ENCODE measurements around the gene RAD18. TPM values are rescaled to one million over a fixed set of nuclear protein-coding genes. Genes with fewer than 3 reads are reported as not detected.

RAD18 gene
- total RNA-seq, 3 donors from 2014 or later, result 8.6 to 26.3 (median 13.4) TPM

DNA sequence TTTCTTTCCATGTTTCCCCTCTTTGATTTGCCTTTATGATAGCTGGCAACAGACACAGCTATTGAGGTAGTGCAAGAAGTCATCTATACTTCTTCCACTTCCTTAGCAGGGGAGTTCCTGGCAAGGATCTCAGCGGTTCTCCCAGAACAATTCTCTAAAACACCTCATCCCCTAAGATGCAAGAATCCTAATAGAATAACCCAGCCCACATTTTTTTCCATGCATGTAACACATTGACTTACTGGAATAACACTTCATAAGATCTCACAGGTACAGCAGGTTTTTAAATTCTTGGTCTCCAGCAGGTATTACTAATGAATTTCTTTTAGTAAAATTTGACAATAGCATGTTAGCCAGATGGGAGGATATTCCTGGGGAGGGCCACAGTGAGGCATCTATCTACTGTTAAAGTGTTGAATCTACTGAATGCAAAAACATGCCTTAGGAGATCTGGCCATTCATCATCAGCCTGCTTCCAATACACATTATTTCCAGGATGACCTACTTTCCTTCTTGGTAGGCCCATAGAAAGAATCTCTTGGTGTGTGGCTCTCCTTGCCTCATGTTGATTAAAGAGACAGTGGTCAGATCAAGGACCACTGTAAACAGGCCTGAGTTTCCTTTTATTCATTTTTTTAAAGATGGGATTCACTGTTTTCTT is 78.5 kb downstream of the RAD18 start:
- no peaks in the 10 kb centered on the region for H3K9me3 ChIP-seq
- H3K27ac ChIP-seq, result no peak overlapping the region
- H3K4me1 ChIP-seq, result no peaks in the 10 kb centered on the region
- TF ChIP-seq POLR2AphosphoS5 (IDR thresholded peaks at IDR 0.05), result no peak
- TF ChIP-seq, protein P1, sequence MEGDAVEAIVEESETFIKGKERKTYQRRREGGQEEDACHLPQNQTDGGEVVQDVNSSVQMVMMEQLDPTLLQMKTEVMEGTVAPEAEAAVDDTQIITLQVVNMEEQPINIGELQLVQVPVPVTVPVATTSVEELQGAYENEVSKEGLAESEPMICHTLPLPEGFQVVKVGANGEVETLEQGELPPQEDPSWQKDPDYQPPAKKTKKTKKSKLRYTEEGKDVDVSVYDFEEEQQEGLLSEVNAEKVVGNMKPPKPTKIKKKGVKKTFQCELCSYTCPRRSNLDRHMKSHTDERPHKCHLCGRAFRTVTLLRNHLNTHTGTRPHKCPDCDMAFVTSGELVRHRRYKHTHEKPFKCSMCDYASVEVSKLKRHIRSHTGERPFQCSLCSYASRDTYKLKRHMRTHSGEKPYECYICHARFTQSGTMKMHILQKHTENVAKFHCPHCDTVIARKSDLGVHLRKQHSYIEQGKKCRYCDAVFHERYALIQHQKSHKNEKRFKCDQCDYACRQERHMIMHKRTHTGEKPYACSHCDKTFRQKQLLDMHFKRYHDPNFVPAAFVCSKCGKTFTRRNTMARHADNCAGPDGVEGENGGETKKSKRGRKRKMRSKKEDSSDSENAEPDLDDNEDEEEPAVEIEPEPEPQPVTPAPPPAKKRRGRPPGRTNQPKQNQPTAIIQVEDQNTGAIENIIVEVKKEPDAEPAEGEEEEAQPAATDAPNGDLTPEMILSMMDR (IDR thresholded peaks at IDR 0.05), result no peak
- no peak for TF ChIP-seq POLR2A (IDR thresholded peaks at IDR 0.05)
- intact Hi-C loops (cut with DNase I; ENCODE audit: low total_unique reads), result no loop called here
- H3K27me3 ChIP-seq, result no peaks in the 10 kb centered on the region
- no peak for DNase-seq (ENCODE audit: low spot score in 2 of 2)
- H3K36me3 ChIP-seq, result no peaks in the 10 kb centered on the region
- H3K4me3 ChIP-seq, result no peak overlapping the region

DNA sequence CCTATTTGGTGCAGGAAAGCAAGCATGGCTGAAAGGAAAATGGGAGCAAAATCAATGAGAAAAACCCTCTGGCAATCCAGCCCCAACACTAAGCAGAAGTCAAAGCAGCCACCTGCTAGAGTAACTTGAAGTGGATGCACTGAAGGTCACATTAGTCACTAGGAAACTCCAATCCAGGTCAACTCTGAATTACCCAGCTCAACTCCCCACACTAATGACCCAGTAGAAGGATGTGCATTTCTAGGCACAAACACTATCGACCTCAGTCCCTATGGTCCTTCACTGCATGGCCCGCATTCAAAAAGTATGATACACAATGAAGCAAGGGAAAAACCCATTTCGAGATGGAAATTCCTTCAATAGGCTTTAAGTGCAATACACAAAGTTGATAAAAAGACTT is 80.6 kb downstream of the RAD18 start:
- intact Hi-C loops (cut with DNase I; ENCODE audit: low total_unique reads), result no loop called here
- DNase-seq (ENCODE audit: low spot score in 2 of 2), result no peak
- Histone ChIP-seq H3K27ac (no peak overlapping the region), H3K4me3 (no peak overlapping the region), H3K36me3 (no peaks in the 10 kb centered on the region), H3K9me3 (no peaks in the 10 kb centered on the region), H3K4me1 (no peaks in the 10 kb centered on the region), H3K27me3 (no peaks in the 10 kb centered on the region)
- no peak for TF ChIP-seq POLR2A (IDR thresholded peaks at IDR 0.05)
- TF ChIP-seq, protein P1 (IDR thresholded peaks at IDR 0.05), result no peak
- TF ChIP-seq POLR2AphosphoS5 (IDR thresholded peaks at IDR 0.05), result no peak

DNA sequence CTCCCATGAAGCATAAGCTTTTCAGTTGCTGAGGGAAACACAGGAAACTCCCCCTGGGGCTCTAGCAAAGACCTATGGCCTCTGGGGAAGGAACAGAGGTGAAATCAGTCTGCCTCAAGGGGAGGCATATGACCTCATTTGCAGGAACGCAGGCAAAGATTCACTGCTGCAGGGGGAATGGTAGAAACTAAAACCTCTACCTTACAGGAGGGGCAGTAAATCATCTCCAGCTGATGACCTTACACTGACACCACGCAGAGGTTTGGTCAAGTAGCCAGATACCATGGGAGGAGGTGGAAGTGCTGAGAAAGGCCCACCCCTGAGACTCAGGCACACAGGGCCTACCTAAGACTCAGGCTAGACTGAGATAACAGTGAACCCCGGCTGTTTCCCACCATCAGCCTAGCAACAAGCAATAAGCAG is 81.1 kb downstream of the RAD18 start:
- H3K27me3 ChIP-seq, result no peaks in the 10 kb centered on the region
- H3K27ac ChIP-seq, result no peak overlapping the region
- H3K9me3 ChIP-seq, result no peaks in the 10 kb centered on the region
- H3K36me3 ChIP-seq, result no peaks in the 10 kb centered on the region
- no peak for DNase-seq (ENCODE audit: low spot score in 2 of 2)
- TF ChIP-seq, protein P1 (IDR thresholded peaks at IDR 0.05), result no peak
- TF ChIP-seq POLR2AphosphoS5 (IDR thresholded peaks at IDR 0.05), result no peak
- no peak for TF ChIP-seq POLR2A (IDR thresholded peaks at IDR 0.05)
- H3K4me1 ChIP-seq, result no peaks in the 10 kb centered on the region
- intact Hi-C loops (cut with DNase I; ENCODE audit: low total_unique reads), result no loop called here
- H3K4me3 ChIP-seq, result no peak overlapping the region

GRCh38 chr3:8879347-8879944 is 83.8 kb downstream of the RAD18 start:
- H3K4me1 ChIP-seq, result no peaks in the 10 kb centered on the region
- no peaks in the 10 kb centered on the region for H3K27me3 ChIP-seq
- intact Hi-C loops (cut with DNase I; ENCODE audit: low total_unique reads), result no loop called here
- TF ChIP-seq POLR2AphosphoS5 (IDR thresholded peaks at IDR 0.05) (no peak), POLR2A (IDR thresholded peaks at IDR 0.05) (no peak)
- TF ChIP-seq, protein P1 (IDR thresholded peaks at IDR 0.05), result no peak
- no peaks in the 10 kb centered on the region for H3K9me3 ChIP-seq
- H3K36me3 ChIP-seq, result no peaks in the 10 kb centered on the region
- no peak overlapping the region for H3K27ac ChIP-seq
- no peak overlapping the region for H3K4me3 ChIP-seq
- DNase-seq (ENCODE audit: low spot score in 2 of 2), result no peak

DNA sequence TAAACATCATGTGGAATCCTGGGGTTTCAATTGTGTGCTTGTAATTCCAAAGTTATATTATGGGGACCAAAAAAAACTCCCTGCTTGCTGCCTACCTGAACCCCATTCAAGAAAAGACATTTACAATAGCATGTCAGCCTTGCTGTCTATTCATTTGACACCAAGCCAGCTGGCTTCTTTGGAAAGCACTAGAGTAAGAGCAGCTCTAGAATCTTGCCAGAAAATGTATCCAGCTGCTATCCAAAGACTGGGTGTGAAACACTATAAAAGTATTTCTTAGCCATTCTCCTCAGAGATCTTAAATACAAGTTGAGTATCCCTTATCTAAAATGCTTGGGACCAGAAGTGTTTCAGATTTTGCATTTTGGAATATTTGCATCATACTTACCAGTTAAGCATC is 87.4 kb downstream of the RAD18 start:
- H3K4me3 ChIP-seq, result no peak overlapping the region
- TF ChIP-seq, protein P1 (IDR thresholded peaks at IDR 0.05), result no peak
- no peak for TF ChIP-seq POLR2AphosphoS5 (IDR thresholded peaks at IDR 0.05)
- no peak for TF ChIP-seq POLR2A (IDR thresholded peaks at IDR 0.05)
- H3K36me3 ChIP-seq, result no peaks in the 10 kb centered on the region
- H3K27me3 ChIP-seq, result no peaks in the 10 kb centered on the region
- H3K27ac ChIP-seq, result no peak overlapping the region
- no peaks in the 10 kb centered on the region for H3K9me3 ChIP-seq
- intact Hi-C loops (cut with DNase I; ENCODE audit: low total_unique reads), result no loop called here
- no peaks in the 10 kb centered on the region for H3K4me1 ChIP-seq
- DNase-seq (ENCODE audit: low spot score in 2 of 2), result no peak
